HepG2 (cell line): ENCODE results near the gene ATOSB. TPM values are rescaled to one million over a fixed set of nuclear protein-coding genes. Genes with fewer than 3 reads are reported as not detected.

ENCODE experiments used
- ETV6 ChIP-seq: sonication (generic); formaldehyde crosslinking; conservative IDR thresholded peaks from 2 replicates; pipeline ENCODE4 v1.4.0; 2020; ENCODE audit warnings: missing genetic modification reagents
- FLYWCH1 ChIP-seq: sonication (generic); formaldehyde crosslinking; IDR thresholded peaks from 2 replicates; pipeline ENCODE4 v1.8.1; 2023; ENCODE audit warnings: mild to moderate bottlenecking, missing genetic modification reagents
- HOXD1 ChIP-seq: sonication (generic); formaldehyde crosslinking; IDR thresholded peaks from 2 replicates; pipeline ENCODE4 v1.5.0; 2020; ENCODE audit warnings: missing genetic modification reagents
- MLLT10 ChIP-seq: sonication (generic); formaldehyde crosslinking; IDR thresholded peaks from 2 replicates; pipeline ENCODE4 v1.4.0; 2020; ENCODE audit warnings: missing genetic modification reagents
- PITX1 ChIP-seq: sonication (generic); formaldehyde crosslinking; IDR thresholded peaks from 2 replicates; pipeline ENCODE4 v1.5.1; 2020; ENCODE audit warnings: mild to moderate bottlenecking, missing genetic modification reagents
- POLR2A ChIP-seq, 2 experiments: IDR thresholded peaks; 2 replicates each; pipeline ENCODE4 v1.6.1; 2011; ENCODE audit warnings: low read depth in 2 of 2, low read length in 2 of 2, mild to moderate bottlenecking in 1 of 2, moderate library complexity in 1 of 2; ENCODE audit not compliant: insufficient read depth in 1 of 2
- POLR2AphosphoS2 ChIP-seq: IDR thresholded peaks from 2 replicates; pipeline ENCODE4 v1.6.1; 2011; ENCODE audit warnings: low read depth, low read length, improper control_type of control experiment
- POLR2G ChIP-seq: fragments of 200-400 bp; formaldehyde crosslinking; IDR thresholded peaks from 2 replicates; pipeline ENCODE4 v1.6.1; 2018; ENCODE audit warnings: mild to moderate bottlenecking, low read depth, low read length, moderate library complexity
- SRSF4 ChIP-seq: fragments of 200-400 bp; formaldehyde crosslinking; IDR thresholded peaks from one replicate; pipeline ENCODE4 v1.6.1; 2018; ENCODE audit warnings: mild to moderate bottlenecking, low read depth, low read length, moderate library complexity; ENCODE audit not compliant: poor library complexity, severe bottlenecking
- STAG1 ChIP-seq: sonication (generic); formaldehyde crosslinking; IDR thresholded peaks from 2 replicates; pipeline ENCODE4 v1.4.0; 2020; ENCODE audit warnings: missing genetic modification reagents
- TAF15 ChIP-seq: fragments of 200-400 bp; formaldehyde crosslinking; IDR thresholded peaks from one replicate; pipeline ENCODE4 v1.6.1; 2018; ENCODE audit warnings: mild to moderate bottlenecking, low read depth, low read length; ENCODE audit not compliant: poor library complexity, severe bottlenecking
- ZKSCAN5 ChIP-seq: sonication (generic); formaldehyde crosslinking; IDR thresholded peaks from 2 replicates; pipeline ENCODE4 v1.5.1; 2020; ENCODE audit warnings: mild to moderate bottlenecking, missing genetic modification reagents
- ZNF124 ChIP-seq: sonication (generic); formaldehyde crosslinking; IDR thresholded peaks from 2 replicates; pipeline ENCODE4 v1.4.0; 2020; ENCODE audit warnings: missing genetic modification reagents
- ZNF256 ChIP-seq: sonication (generic); formaldehyde crosslinking; conservative IDR thresholded peaks from 2 replicates; pipeline ENCODE4 v1.4.0; 2020; ENCODE audit warnings: missing genetic modification reagents
- ZNF263 ChIP-seq: sonication (generic); formaldehyde crosslinking; IDR thresholded peaks from 2 replicates; pipeline ENCODE4 v1.4.0; 2020; ENCODE audit warnings: missing genetic modification reagents
- ZNF282 ChIP-seq: fragments of 450-650 bp; IDR thresholded peaks from 2 replicates; pipeline ENCODE4 v1.6.1; 2018; ENCODE audit not compliant: partially characterized antibody
- ZNF607 ChIP-seq: sonication (generic); formaldehyde crosslinking; IDR thresholded peaks from 2 replicates; pipeline ENCODE4 v1.5.1; 2020; ENCODE audit warnings: missing genetic modification reagents, mild to moderate bottlenecking, borderline replicate concordance
- ZNF773 ChIP-seq: sonication (generic); formaldehyde crosslinking; IDR thresholded peaks from 2 replicates; pipeline ENCODE4 v1.4.0; 2020; ENCODE audit warnings: missing genetic modification reagents, borderline replicate concordance
- ZNF788 ChIP-seq: sonication (generic); formaldehyde crosslinking; IDR thresholded peaks from 2 replicates; pipeline ENCODE4 v1.5.0; 2020; ENCODE audit warnings: mild to moderate bottlenecking, missing genetic modification reagents, borderline replicate concordance
- ZNF883 ChIP-seq: sonication (generic); formaldehyde crosslinking; IDR thresholded peaks from 2 replicates; pipeline ENCODE4 v1.5.1; 2020; ENCODE audit warnings: mild to moderate bottlenecking, missing genetic modification reagents; ENCODE audit errors: not compliant biosample characterization
- polyA plus RNA-seq, 8 experiments: library from polyadenylated mRNA; depleted of rRNA in 3 of 8; stranded (reverse) in 7 of 8; unstranded in 1 of 8; fragments of >200 nt; fragmentation: Illumina TruSeq in 4 of 8; extraction: Trizol in 4 of 8; gene quantifications; 2 replicates each; pipeline versions ENCODE4 v1.2.1 to v1.2.3, GENCODE V29; 2011 to 2016; ENCODE audit warnings: low read depth in 4 of 8, missing spikeins in 1 of 8, mixed read lengths in 1 of 8; ENCODE audit not compliant: insufficient read depth in 1 of 8
- total RNA-seq, 5 experiments: library from RNA; depleted of rRNA; stranded (reverse); fragments of >200 nt; fragmentation: Illumina TruSeq; extraction: Trizol; gene quantifications; 2 replicates each; pipeline ENCODE4 v1.2.3, GENCODE V29; 2016; ENCODE audit warnings: low read depth in 1 of 5
- TF ChIP-seq, protein P1 (sequence below): sonication (generic); formaldehyde crosslinking; conservative IDR thresholded peaks from 2 replicates; pipeline ENCODE4 v1.5.0; 2020; ENCODE audit warnings: missing genetic modification reagents
- TF ChIP-seq, protein P2 (sequence below): sonication (generic); formaldehyde crosslinking; IDR thresholded peaks from 2 replicates; pipeline ENCODE4 v1.8.0; 2022; ENCODE audit warnings: missing genetic modification reagents, mild to moderate bottlenecking, borderline replicate concordance
- TF ChIP-seq, protein P3 (sequence below): sonication (generic); formaldehyde crosslinking; IDR thresholded peaks from 2 replicates; pipeline ENCODE4 v1.8.1; 2023; ENCODE audit warnings: mild to moderate bottlenecking, moderate library complexity, missing genetic modification reagents
- TF ChIP-seq, protein P4 (sequence below): sonication (generic); formaldehyde crosslinking; IDR thresholded peaks from 2 replicates; pipeline ENCODE4 v1.9.0; 2021; ENCODE audit warnings: missing genetic modification reagents, mild to moderate bottlenecking, borderline replicate concordance

The ATOSB gene
- total and polyA plus RNA-seq, 2 of the 13 experiments (the other 11 are each of a cell fraction or from before 2014, with no cell fraction given): 1.9 to 6.4 TPM

DNA sequence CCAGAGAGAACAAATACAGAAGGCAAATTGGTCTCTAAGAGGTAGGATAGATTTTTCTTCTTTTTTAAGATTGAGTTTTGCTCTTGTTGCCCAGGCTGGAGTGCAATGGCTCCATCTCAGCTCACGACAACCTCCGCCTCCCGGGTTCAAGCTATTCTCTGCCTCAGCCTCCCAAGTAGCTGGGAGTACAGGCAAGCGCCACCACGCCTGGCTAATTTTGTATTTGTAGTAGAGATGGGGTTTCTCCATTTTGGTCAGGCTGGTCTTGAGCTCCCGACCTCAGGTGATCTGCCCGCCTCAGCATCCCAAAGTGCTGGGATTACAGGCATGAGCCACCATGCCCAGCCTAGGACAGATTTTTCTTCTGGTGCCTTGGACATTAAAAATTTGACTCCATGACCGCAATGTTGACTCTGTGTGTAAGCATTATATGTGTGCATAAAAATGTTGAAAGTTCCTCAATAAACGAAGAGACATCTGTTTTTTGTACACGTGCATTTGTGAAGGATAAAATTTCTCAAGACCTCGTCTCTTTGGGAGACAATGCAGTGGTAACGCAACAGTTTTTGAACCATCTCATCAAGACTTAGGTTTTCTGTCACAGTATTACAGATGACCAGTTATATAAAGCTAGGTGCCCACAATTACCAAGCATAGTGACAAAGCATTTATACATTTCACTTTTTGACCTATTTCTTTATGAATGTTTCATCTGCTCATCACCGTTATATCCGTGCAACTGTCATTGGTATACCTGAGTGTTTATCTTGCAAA, 60.6 kb downstream of the ATOSB start (continued):
- TF ChIP-seq ETV6 (CRISPR knock-in tag) (no peak), ZKSCAN5 (no peak), POLR2G (peak; percentile 40; the same call in 1 of the 2 replicates), ZNF773 (CRISPR knock-in tag) (no peak), ZNF124 (no peak), ZNF607 (CRISPR knock-in tag) (no peak), ZNF282 (no peak), FLYWCH1 (CRISPR knock-in tag) (no peak), HOXD1 (CRISPR knock-in tag) (no peak), TAF15 (no peak), POLR2A (IDR thresholded peaks at IDR 0.05; ENCODE audit: insufficient read depth in 1 of 2, low read depth in 2 of 2, low read length in 2 of 2) (peak in 1 of 2 experiments; percentile 28; a peak in 1 of 4 replicates), ZNF256 (no peak), SRSF4 (no peak), MLLT10 (CRISPR knock-in tag) (no peak), ZNF263 (CRISPR knock-in tag) (no peak), ZNF883 (no peak), POLR2AphosphoS2 (peak; percentile 96), ZNF788 (no peak), PITX1 (CRISPR knock-in tag) (no peak), STAG1 (CRISPR knock-in tag) (no peak)
- TF ChIP-seq, protein P1, sequence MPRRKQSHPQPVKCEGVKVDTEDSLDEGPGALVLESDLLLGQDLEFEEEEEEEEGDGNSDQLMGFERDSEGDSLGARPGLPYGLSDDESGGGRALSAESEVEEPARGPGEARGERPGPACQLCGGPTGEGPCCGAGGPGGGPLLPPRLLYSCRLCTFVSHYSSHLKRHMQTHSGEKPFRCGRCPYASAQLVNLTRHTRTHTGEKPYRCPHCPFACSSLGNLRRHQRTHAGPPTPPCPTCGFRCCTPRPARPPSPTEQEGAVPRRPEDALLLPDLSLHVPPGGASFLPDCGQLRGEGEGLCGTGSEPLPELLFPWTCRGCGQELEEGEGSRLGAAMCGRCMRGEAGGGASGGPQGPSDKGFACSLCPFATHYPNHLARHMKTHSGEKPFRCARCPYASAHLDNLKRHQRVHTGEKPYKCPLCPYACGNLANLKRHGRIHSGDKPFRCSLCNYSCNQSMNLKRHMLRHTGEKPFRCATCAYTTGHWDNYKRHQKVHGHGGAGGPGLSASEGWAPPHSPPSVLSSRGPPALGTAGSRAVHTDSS (CRISPR knock-in tag): no peak
- TF ChIP-seq, protein P2, sequence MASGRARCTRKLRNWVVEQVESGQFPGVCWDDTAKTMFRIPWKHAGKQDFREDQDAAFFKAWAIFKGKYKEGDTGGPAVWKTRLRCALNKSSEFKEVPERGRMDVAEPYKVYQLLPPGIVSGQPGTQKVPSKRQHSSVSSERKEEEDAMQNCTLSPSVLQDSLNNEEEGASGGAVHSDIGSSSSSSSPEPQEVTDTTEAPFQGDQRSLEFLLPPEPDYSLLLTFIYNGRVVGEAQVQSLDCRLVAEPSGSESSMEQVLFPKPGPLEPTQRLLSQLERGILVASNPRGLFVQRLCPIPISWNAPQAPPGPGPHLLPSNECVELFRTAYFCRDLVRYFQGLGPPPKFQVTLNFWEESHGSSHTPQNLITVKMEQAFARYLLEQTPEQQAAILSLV (CRISPR knock-in tag): no peak
- TF ChIP-seq, protein P3, sequence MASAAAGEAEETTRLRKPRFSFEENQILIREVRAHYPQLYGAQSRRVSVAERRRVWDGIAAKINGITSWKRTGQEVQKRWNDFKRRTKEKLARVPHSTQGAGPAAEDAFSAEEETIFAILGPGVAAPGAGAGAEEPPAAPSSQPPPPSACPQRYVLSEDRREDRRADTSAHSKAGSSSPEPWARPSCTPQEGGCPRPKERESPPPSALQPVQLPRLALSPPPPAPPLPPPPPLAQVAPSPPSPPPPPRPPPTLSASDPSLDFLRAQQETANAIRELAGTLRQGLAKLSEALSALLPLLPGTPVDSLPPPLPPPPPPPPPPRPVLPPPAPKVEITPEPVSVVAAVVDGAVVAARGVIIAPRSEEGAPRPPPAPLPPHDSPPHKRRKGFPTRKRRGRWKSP (CRISPR knock-in tag): no peak
- TF ChIP-seq, protein P4, sequence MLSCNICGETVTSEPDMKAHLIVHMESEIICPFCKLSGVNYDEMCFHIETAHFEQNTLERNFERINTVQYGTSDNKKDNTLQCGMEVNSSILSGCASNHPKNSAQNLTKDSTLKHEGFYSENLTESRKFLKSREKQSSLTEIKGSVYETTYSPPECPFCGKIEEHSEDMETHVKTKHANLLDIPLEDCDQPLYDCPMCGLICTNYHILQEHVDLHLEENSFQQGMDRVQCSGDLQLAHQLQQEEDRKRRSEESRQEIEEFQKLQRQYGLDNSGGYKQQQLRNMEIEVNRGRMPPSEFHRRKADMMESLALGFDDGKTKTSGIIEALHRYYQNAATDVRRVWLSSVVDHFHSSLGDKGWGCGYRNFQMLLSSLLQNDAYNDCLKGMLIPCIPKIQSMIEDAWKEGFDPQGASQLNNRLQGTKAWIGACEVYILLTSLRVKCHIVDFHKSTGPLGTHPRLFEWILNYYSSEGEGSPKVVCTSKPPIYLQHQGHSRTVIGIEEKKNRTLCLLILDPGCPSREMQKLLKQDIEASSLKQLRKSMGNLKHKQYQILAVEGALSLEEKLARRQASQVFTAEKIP (CRISPR knock-in tag): no peak
